Testis (tissue), 3 donors: ENCODE results near the gene MTAP. TPM values are rescaled to one million over a fixed set of nuclear protein-coding genes. Genes with fewer than 3 reads are reported as not detected.

Source experiments
- DNase-seq: peaks from one replicate; pipeline ENCODE4 v3.0.0-alpha.2; 2019
- H3K27ac ChIP-seq, 2 donors: fragments of 200-600 bp; sonication (generic); one replicate each; pipeline ENCODE4 v1.5.1; 2019
- H3K27me3 ChIP-seq: fragments of 200-600 bp; sonication (generic); one replicate; pipeline ENCODE4 v1.5.1; 2019
- H3K36me3 ChIP-seq: fragments of 200-600 bp; sonication (generic); one replicate; pipeline ENCODE4 v1.5.1; 2017; ENCODE audit warnings: low read depth; ENCODE audit errors: missing control alignments
- H3K4me1 ChIP-seq: fragments of 200-600 bp; sonication (generic); one replicate; pipeline ENCODE4 v1.5.1; 2019
- H3K4me3 ChIP-seq, 2 donors: fragments of 200-600 bp; sonication (generic); one replicate each; pipeline ENCODE4 v1.5.1; 2017 to 2019
- H3K9me3 ChIP-seq: fragments of 200-600 bp; sonication (generic); one replicate; pipeline ENCODE4 v1.5.1; 2017
- CTCF ChIP-seq, 3 experiments: fragments of 450-650 bp in 2 of 3; fragments of 200-600 bp in 1 of 3; sonication (generic) in 1 of 3; IDR thresholded peaks; one replicate each; pipeline ENCODE4 v1.5.1; 2016 to 2019; ENCODE audit warnings: antibody characterized with exemption in 3 of 3, mild to moderate bottlenecking in 2 of 3, moderate library complexity in 1 of 3
- POLR2A ChIP-seq: fragments of 450-650 bp; IDR thresholded peaks from one replicate; pipeline ENCODE4 v1.6.1; 2017; ENCODE audit warnings: antibody characterized with exemption, mild to moderate bottlenecking, moderate library complexity
- WGBS, 2 donors: methylation state at CpG; one replicate each; pipeline ENCODE4 v1.1.5; 2018; 5-methylcytosine and 5-hydroxymethylcytosine counted together
- intact Hi-C: fragments of 100-400 bp; cut with DNase I; formaldehyde crosslinking; loops from one replicate; pipeline ENCODE4 v1.15.1; 2023; ENCODE audit warnings: low total_unique reads
- polyA plus RNA-seq: library from polyadenylated mRNA; stranded (reverse); fragments of 350-450 nt; fragmentation: Illumina TruSeq; extraction: RNeasy Lipid Tissue Mini Kit (QIAGEN cat#74804); gene quantifications from one replicate; pipeline ENCODE4 v1.2.3, GENCODE V29; 2014; ENCODE audit warnings: low read depth, low replicate concordance; ENCODE audit not compliant: insufficient read depth
- total RNA-seq, 2 donors: library from RNA; depleted of rRNA; stranded (reverse); fragments of >200 nt; gene quantifications; one replicate each; pipeline ENCODE4 v1.2.3, GENCODE V29; 2016

MTAP gene
- total and polyA plus RNA-seq, 3 donors from 2014 or later = 18.2 to 21.2 (median 19.3) TPM

GRCh38 chr9:21983561-21983935, 181.1 kb downstream of the MTAP start:
- Histone ChIP-seq H3K27me3 (no peaks in the 10 kb centered on the region), H3K9me3 (no peaks in the 10 kb centered on the region), H3K4me3 (no peak overlapping the region), H3K27ac (no peak overlapping the region), H3K4me1 (no peaks in the 10 kb centered on the region), H3K36me3 (no peaks in the 10 kb centered on the region)
- DNase-seq = no peak
- TF ChIP-seq CTCF (IDR thresholded peaks at IDR 0.05) (no peak), POLR2A (no peak)
- WGBS, 2 donors = 70 to 73% methylated on average over 1 of the region's 1 CpG
- intact Hi-C loops = no loop called here

GRCh38 chr9:21984101-21984500, 181.7 kb downstream of the MTAP start:
- intact Hi-C loops = no loop called here
- H3K27me3 ChIP-seq = no peaks in the 10 kb centered on the region

GRCh38 chr9:21985964-21986667, 183.7 kb downstream of the MTAP start:
- intact Hi-C loops = no loop called here
- DNase-seq = no peak
- Histone ChIP-seq H3K9me3 (no peaks in the 10 kb centered on the region), H3K27me3 (no peaks in the 10 kb centered on the region), H3K27ac (no peak overlapping the region), H3K4me3 (no peak overlapping the region), H3K4me1 (no peaks in the 10 kb centered on the region), H3K36me3 (no peaks in the 10 kb centered on the region)
- TF ChIP-seq POLR2A (no peak), CTCF (IDR thresholded peaks at IDR 0.05) (no peak)
- 81 to 82% methylated on average over 5 of the region's 5 CpGs for WGBS, 2 donors

More at GRCh38 chr9:21984101-21984500, 181.7 kb downstream of the MTAP start:
- H3K27ac ChIP-seq = no peak overlapping the region
- H3K4me3 ChIP-seq = no peak overlapping the region
- TF ChIP-seq POLR2A = no peak
- no peak for TF ChIP-seq CTCF (IDR thresholded peaks at IDR 0.05)
- no peaks in the 10 kb centered on the region for H3K36me3 ChIP-seq
- DNase-seq = no peak
- H3K4me1 ChIP-seq = no peaks in the 10 kb centered on the region
- H3K9me3 ChIP-seq = no peaks in the 10 kb centered on the region

Other genes starting within 250 kb of the MTAP start
- 10 to 100 TPM; 20.4 to 67.5 TPM for gene CDKN2A, start 191.8 kb downstream of the MTAP start, total RNA-seq
- gene CDKN2A, start 191.8 kb downstream of the MTAP start, polyA plus RNA-seq = 12.9 TPM
- gene CDKN2B-AS1, start 192.2 kb downstream of the MTAP start, total RNA-seq = 1 to 10 TPM; 3.0 to 3.5 TPM
- 2.2 TPM for gene CDKN2B-AS1, start 192.2 kb downstream of the MTAP start, polyA plus RNA-seq
- 10 to 100 TPM; 17.3 to 28.7 TPM for gene CDKN2B, start 206.7 kb downstream of the MTAP start, total RNA-seq
- gene CDKN2B, start 206.7 kb downstream of the MTAP start, polyA plus RNA-seq = 11.8 TPM